GM12878 (cell line): ENCODE measurements around the gene PRICKLE3. TPM values are rescaled to one million over a fixed set of nuclear protein-coding genes. Genes with fewer than 3 reads are reported as not detected.

ENCODE experiments used
- ATAC-seq: fragments of 200-7000 bp; cut with Tn5 transposase; 3 replicates; pipeline ENCODE4 v1.9.1; 2020; ENCODE audit warnings: mild to moderate bottlenecking, moderate library complexity
- BruUV-seq: library from RNA; stranded (reverse); fragments of 400-500 nt; replicated peaks from 2 replicates; lab custom pipeline; 2021; lab: Mats Ljungman, UMichigan
- CTCF ChIA-PET: fragments of 300-600 bp; sonication (Branson Sonifier 250); formaldehyde crosslinking; extraction: SDS; loops from one replicate; lab custom pipeline; 2021; ENCODE audit warnings: inconsistent platforms; lab: Yijun Ruan, JAX
- POLR2A ChIA-PET: fragments of 350-600 bp; formaldehyde crosslinking; extraction: SDS; loops from one replicate; lab custom pipeline; 2021; ENCODE audit warnings: inconsistent platforms; lab: Charles Lee
- RAD21 ChIA-PET: fragments of 300-600 bp; sonication (Branson Sonifier 250); formaldehyde crosslinking; loops from one replicate; lab custom pipeline; 2023; ENCODE audit warnings: antibody characterized with exemption; ENCODE audit not compliant: unreplicated experiment; lab: Charles Lee
- SMC1A ChIA-PET: fragments of 300-600 bp; sonication (Branson Sonifier 250); formaldehyde crosslinking; loops from one replicate; lab custom pipeline; 2023; ENCODE audit not compliant: unreplicated experiment, uncharacterized antibody; lab: Charles Lee
- DNase-seq: peaks from one replicate; pipeline ENCODE4 v3.0.0-alpha.2; 2011; ENCODE audit warnings: low read depth, low spot score
- FAIRE-seq: peaks from 3 replicates; lab custom pipeline; 2011; peaks lifted over from hg19 to GRCh38; lab: Jason Lieb, UNC
- H2AFZ ChIP-seq: 2 replicates; pipeline ENCODE4 v1.6.0; 2011; ENCODE audit warnings: low read depth, low read length, control low read depth; ENCODE audit not compliant: control insufficient read depth
- H3K27ac ChIP-seq: 2 replicates; pipeline ENCODE4 v1.5.1; 2011; ENCODE audit warnings: control low read depth; ENCODE audit not compliant: control insufficient read depth, insufficient read depth
- H3K27me3 ChIP-seq, 2 experiments: replicated peaks in 1 of 2; 2 replicates each; pipeline versions ENCODE4 v1.6.0 to v1.6.1; 2011; ENCODE audit warnings: low read length in 1 of 2; ENCODE audit not compliant: control insufficient read depth in 2 of 2, insufficient read depth in 2 of 2
- H3K36me3 ChIP-seq, 2 experiments: 2 replicates each; pipeline ENCODE4 v1.5.1; 2011; ENCODE audit warnings: low read length in 1 of 2; ENCODE audit not compliant: control insufficient read depth in 2 of 2, insufficient read depth in 2 of 2
- H3K4me1 ChIP-seq: 2 replicates; pipeline ENCODE4 v1.6.1; 2011; ENCODE audit warnings: mild to moderate bottlenecking, low read length, moderate library complexity, mixed read lengths; ENCODE audit not compliant: control insufficient read depth, insufficient read depth
- H3K4me2 ChIP-seq: 2 replicates; pipeline ENCODE4 v1.6.0; 2011; ENCODE audit warnings: control low read depth; ENCODE audit not compliant: control insufficient read depth, insufficient read depth
- H3K4me3 ChIP-seq: fragments of 200-600 bp; sonication (generic); 2 replicates; pipeline ENCODE4 v1.5.1; 2016
- H3K79me2 ChIP-seq: 2 replicates; pipeline ENCODE4 v1.6.0; 2011; ENCODE audit warnings: low read length; ENCODE audit not compliant: control insufficient read depth, insufficient read depth
- H3K9ac ChIP-seq: 2 replicates; pipeline ENCODE4 v1.8.0; 2011; ENCODE audit warnings: low read length, control low read depth, mixed read lengths; ENCODE audit not compliant: control insufficient read depth, insufficient read depth
- H3K9me3 ChIP-seq: replicated peaks from 3 replicates; pipeline ENCODE4 v1.5.1; 2011; ENCODE audit warnings: mild to moderate bottlenecking, low read length; ENCODE audit not compliant: control insufficient read depth, insufficient read depth
- H4K20me1 ChIP-seq: 2 replicates; pipeline ENCODE4 v1.6.0; 2011; ENCODE audit not compliant: control insufficient read depth, insufficient read depth
- CTCF ChIP-seq, 3 experiments: IDR thresholded peaks in 2 of 3; conservative IDR thresholded peaks in 1 of 3; 2 replicates each; pipeline ENCODE4 v1.5.1; 2011; ENCODE audit warnings: low read depth in 3 of 3, low read length in 3 of 3, mild to moderate bottlenecking in 3 of 3, control low read depth in 2 of 3, moderate library complexity in 2 of 3, inconsistent platforms in 1 of 3, mixed read lengths in 1 of 3; ENCODE audit not compliant: control insufficient read depth in 2 of 3, insufficient read depth in 1 of 3; ENCODE audit errors: extremely low read depth in 1 of 3
- ELK1 ChIP-seq: IDR thresholded peaks from 2 replicates; pipeline ENCODE4 v1.6.1; 2012; ENCODE audit warnings: low read depth, low read length, improper control_type of control experiment
- IRF5 ChIP-seq: fragments of 450-650 bp; IDR thresholded peaks from 2 replicates; pipeline ENCODE4 v1.6.1; 2017; ENCODE audit warnings: borderline replicate concordance
- TCF7 ChIP-seq: IDR thresholded peaks from 2 replicates; pipeline ENCODE4 v1.6.1; 2014; ENCODE audit warnings: antibody characterized with exemption, borderline replicate concordance
- WGBS: methylation state at CpG from one replicate; pipeline ENCODE4 v1.1.6; 2016; ENCODE audit warnings: low lambda C conversion rate; ENCODE audit not compliant: insufficient replicate concordance, insufficient coverage; ENCODE audit errors: missing lambda C conversion rate; 5-methylcytosine and 5-hydroxymethylcytosine counted together
- in situ Hi-C: fragments of 300-500 bp; cut with MboI; formaldehyde crosslinking; loops from 9 replicates; pipeline ENCODE4 v1.14.3; 2018; ENCODE audit warnings: mixed read lengths
- intact Hi-C: fragments of 100-400 bp; cut with micrococcal nuclease; formaldehyde crosslinking; loops from one replicate; pipeline ENCODE4 v1.14.2; 2022; ENCODE audit not compliant: unreplicated experiment
- polyA plus RNA-seq, 11 experiments: library from polyadenylated mRNA; depleted of rRNA in 4 of 11; unstranded in 6 of 11; stranded (reverse) in 5 of 11; fragments of >200 nt; fragmentation: Nextera tagmentation in 4 of 11; fragmentation: Illumina TruSeq in 1 of 11; extraction: Ambion mirVana in 4 of 11; extraction: Trizol in 1 of 11; gene quantifications; 1 replicate in 1 of 11; 2 replicates in 10 of 11; pipeline versions ENCODE4 v1.2.1 to v1.2.3, GENCODE V29; 2011 to 2016; ENCODE audit warnings: inconsistent platforms in 2 of 11, missing spikeins in 2 of 11, low read depth in 1 of 11
- total RNA-seq, 4 experiments: library from RNA; depleted of rRNA in 3 of 4; stranded (reverse); fragments of >200 nt in 3 of 4; fragmentation: Illumina TruSeq in 1 of 4; extraction: Trizol in 1 of 4; gene quantifications; 2 replicates each; pipeline versions ENCODE4 v1.2.1 to v1.2.3, GENCODE V29; 2013 to 2021

PRICKLE3 gene
- total and polyA plus RNA-seq, 10 of the 15 experiments (the other 5 are each of a cell fraction or from before 2014, with no cell fraction given), result 0.69 to 17.4 (median 7.6) TPM

DNA sequence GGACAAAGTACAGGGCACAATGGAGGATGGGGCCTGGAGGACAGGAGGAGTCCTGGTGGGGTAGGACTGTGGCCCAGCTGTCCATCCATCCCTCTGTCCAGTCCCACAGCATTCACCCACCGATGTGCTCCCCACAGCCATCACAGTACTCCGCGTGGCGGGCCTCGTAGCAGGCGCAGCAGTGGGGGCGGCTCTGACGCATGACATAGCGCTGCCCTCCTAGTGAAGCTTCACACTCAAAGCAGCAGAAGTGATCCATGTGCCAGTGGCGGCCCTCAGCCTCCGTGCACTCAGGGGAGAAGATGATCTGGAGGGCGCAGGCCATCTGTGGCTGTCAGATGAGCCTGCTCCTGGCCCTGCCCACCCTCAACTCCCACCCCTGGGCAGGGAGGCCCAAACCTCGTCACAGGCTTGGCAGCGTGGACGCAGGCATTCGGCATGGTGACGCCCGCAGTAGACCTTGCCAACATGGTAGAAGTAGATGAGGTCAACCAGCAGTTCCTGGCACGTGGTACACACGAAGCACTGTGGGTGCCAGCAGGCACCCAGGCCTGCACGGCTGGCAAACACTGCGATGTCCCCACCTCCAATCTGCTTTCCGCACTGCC is 8.2 kb downstream of the PRICKLE3 start:
- FAIRE-seq, result no peak
- no peak overlapping the region for H3K4me3 ChIP-seq
- in situ Hi-C loops (no loop called here), intact Hi-C loops (no loop called here)
- H3K79me2 ChIP-seq, result peaks cover 3% of the 10 kb centered on the region
- no peak overlapping the region for H2AFZ ChIP-seq
- RAD21 ChIA-PET, result interaction anchor here (1.0 kb wide), 1 partner anchor 36 kb away, joined by 4 read pairs; no protein-coding TSS in a partner anchor
- no peak for ATAC-seq
- TF ChIP-seq ELK1, result no peak
- POLR2A ChIA-PET, result interaction anchor here (0.9 kb wide), 1 partner anchor 11 kb away, joined by 3 read pairs; no protein-coding TSS in a partner anchor
- peaks cover 5% of the 10 kb centered on the region; the same call in 1 of the 2 replicates for H3K4me1 ChIP-seq
- H3K9ac ChIP-seq, result no peak overlapping the region
- DNase-seq, result no peak
- no peak overlapping the region for H3K27ac ChIP-seq
- BruUV-seq, result no TSS peak
- H3K4me2 ChIP-seq, result no peak overlapping the region
- CTCF ChIA-PET, result interaction anchor here (1.0 to 1.1 kb wide), 3 partner anchors 9 to 22 kb away, joined by 3 to 4 read pairs (median 3); no protein-coding TSS in a partner anchor
- SMC1A ChIA-PET, result no interaction called here
- WGBS, result 68% methylated on average over 22 of the region's 23 CpGs
- no peaks in the 10 kb centered on the region for H4K20me1 ChIP-seq
- no peaks in the 10 kb centered on the region for H3K27me3 ChIP-seq
- peaks cover 0 to 3% of the 10 kb centered on the region in 2 experiments; a peak in 3 of 4 replicates for H3K36me3 ChIP-seq
- no peaks in the 10 kb centered on the region for H3K9me3 ChIP-seq

GRCh38 chrX:49177338-49177833 is 8.8 kb downstream of the PRICKLE3 start:
- FAIRE-seq (no peak), ATAC-seq (peak; percentile 61), DNase-seq (no peak)
- RAD21 ChIA-PET, result interaction anchor here (1.0 kb wide), 1 partner anchor 35 kb away, joined by 4 read pairs; no protein-coding TSS in a partner anchor
- no peak overlapping the region for H3K9ac ChIP-seq
- H3K79me2 ChIP-seq, result peaks cover 6% of the 10 kb centered on the region
- H3K27ac ChIP-seq, result no peak overlapping the region
- peaks cover 5% of the 10 kb centered on the region; the same call in 1 of the 2 replicates for H3K4me1 ChIP-seq
- H3K9me3 ChIP-seq, result no peaks in the 10 kb centered on the region
- in situ Hi-C loops, result no loop called here
- H3K36me3 ChIP-seq, result peaks cover 0 to 2% of the 10 kb centered on the region in 2 experiments; a peak in 3 of 4 replicates
- POLR2A ChIA-PET, result interaction anchor here (0.6 to 0.9 kb wide), 2 partner anchors 10 to 1833 kb away, joined by 3 read pairs; no protein-coding TSS in a partner anchor
- H3K27me3 ChIP-seq, result no peaks in the 10 kb centered on the region
- TF ChIP-seq CTCF (IDR thresholded peaks at IDR 0.05 in 2 of 3, conservative IDR thresholded peaks at IDR 0.05 in 1 of 3; ENCODE audit: control insufficient read depth in 2 of 3, extremely low read depth in 1 of 3, insufficient read depth in 1 of 3, low read depth in 3 of 3, low read length in 3 of 3), result peak in 2 of 3 experiments; percentile 28 to 30; a peak in 2 of 6 replicates
- TF ChIP-seq IRF5, result no peak
- no peak for TF ChIP-seq TCF7
- CTCF ChIA-PET, result interaction anchor here (1.0 to 1.1 kb wide), 2 partner anchors 9 to 21 kb away, joined by 3 to 4 read pairs; no protein-coding TSS in a partner anchor
- 79% methylated on average over 4 of the region's 4 CpGs for WGBS
- SMC1A ChIA-PET, result no interaction called here
- H3K4me2 ChIP-seq, result no peak overlapping the region
- H4K20me1 ChIP-seq, result no peaks in the 10 kb centered on the region
- no TSS peak for BruUV-seq
- no peak overlapping the region for H3K4me3 ChIP-seq
- intact Hi-C loops, result no loop called here
- H2AFZ ChIP-seq, result no peak overlapping the region
